ENCODE data around the gene F2RL2.

F2RL2 gene

DNA sequence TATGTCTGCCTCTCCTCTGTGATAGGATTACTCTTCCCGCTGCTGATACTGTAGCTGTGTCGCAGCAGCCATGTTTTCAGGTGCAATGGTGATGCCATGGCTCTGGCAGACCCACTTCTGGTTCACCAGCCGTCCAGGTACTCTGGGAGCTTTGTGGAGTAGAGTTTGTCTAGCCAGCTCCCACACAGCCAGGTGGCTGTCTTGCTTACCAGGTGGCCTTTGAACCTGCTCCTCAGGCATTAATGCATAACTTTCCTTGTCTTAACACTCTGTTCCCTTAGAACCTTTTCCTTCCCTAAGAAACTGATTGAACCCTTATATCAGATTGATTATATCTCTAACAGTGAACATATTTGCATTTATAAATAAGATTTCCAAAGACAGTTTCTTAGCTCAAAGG, 42.2 kb downstream of the F2RL2 start:
- no peak for DNase-seq (ENCODE audit: low read depth)
- TF ChIP-seq, protein P1, sequence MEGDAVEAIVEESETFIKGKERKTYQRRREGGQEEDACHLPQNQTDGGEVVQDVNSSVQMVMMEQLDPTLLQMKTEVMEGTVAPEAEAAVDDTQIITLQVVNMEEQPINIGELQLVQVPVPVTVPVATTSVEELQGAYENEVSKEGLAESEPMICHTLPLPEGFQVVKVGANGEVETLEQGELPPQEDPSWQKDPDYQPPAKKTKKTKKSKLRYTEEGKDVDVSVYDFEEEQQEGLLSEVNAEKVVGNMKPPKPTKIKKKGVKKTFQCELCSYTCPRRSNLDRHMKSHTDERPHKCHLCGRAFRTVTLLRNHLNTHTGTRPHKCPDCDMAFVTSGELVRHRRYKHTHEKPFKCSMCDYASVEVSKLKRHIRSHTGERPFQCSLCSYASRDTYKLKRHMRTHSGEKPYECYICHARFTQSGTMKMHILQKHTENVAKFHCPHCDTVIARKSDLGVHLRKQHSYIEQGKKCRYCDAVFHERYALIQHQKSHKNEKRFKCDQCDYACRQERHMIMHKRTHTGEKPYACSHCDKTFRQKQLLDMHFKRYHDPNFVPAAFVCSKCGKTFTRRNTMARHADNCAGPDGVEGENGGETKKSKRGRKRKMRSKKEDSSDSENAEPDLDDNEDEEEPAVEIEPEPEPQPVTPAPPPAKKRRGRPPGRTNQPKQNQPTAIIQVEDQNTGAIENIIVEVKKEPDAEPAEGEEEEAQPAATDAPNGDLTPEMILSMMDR (conservative IDR thresholded peaks at IDR 0.05; ENCODE audit: low read depth, low read length) = no peak

DNA sequence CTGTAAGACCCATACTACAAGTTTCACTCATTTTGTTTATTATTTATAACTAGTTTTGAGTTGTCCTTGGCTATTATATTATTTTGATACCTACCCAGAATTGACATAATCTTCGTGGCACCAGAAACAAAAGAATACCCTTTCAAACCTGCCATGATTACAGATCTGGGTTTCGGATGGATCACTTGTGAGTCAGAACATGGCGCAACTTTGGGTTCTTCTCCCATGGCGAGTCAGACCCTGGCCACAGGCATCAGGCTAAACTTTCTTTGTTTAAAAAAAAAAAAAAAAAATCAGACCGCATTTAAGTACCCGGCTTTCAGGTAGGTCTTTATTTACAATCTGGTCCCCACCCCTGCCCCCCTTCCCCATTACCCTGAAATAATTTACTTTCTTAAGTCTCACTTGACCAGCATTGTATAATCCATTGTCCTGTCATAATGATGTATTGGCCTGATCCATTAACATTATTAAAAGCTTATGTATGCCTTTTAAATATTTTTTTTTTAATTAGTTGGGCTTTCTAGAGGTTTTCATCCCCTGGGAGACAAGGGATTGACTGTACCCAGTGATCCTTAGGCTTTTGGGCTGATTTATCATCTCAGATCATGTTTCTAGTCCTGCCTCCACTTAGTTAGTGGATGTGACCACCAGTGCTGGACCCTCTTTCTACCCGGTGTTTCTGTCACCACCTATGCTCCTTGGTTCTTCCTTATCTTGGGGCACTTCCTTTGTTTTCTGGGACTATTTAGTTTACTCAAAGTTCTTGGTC, 43.9 kb downstream of the F2RL2 start:
- no peak for DNase-seq (ENCODE audit: low read depth)
- TF ChIP-seq, protein P1 (conservative IDR thresholded peaks at IDR 0.05; ENCODE audit: low read depth, low read length) = no peak

More for the DNA sequence above, 42.2 kb downstream of the F2RL2 start:
- H3K4me3 ChIP-seq (ENCODE audit: low read depth, low read length) = no peak overlapping the region

DNA sequence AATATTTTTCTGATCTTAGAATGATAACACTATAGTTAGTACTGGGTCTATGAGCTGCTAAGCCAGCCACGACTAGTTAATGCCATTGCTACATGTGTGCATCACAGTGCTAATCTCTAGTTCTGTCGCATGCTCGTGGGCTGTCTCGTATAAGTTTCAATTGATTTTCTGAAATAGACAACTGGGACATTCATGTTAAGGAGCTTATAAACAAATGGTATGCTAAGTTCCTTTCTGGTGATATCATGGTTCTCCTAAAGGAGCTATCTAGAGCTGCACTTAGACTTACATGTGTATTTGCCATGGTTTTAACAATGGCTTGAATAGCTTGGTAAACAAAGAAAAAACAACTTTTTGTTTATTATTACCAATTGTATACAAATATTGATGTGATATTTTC, 46.2 kb downstream of the F2RL2 start:
- no peak overlapping the region for H3K4me3 ChIP-seq (ENCODE audit: low read depth, low read length)
- DNase-seq (ENCODE audit: low read depth) = peak; percentile 5
- TF ChIP-seq, protein P1 (conservative IDR thresholded peaks at IDR 0.05; ENCODE audit: low read depth, low read length) = no peak

More for the DNA sequence above, 43.9 kb downstream of the F2RL2 start:
- H3K4me3 ChIP-seq (ENCODE audit: low read depth, low read length) = no peak overlapping the region

DNA sequence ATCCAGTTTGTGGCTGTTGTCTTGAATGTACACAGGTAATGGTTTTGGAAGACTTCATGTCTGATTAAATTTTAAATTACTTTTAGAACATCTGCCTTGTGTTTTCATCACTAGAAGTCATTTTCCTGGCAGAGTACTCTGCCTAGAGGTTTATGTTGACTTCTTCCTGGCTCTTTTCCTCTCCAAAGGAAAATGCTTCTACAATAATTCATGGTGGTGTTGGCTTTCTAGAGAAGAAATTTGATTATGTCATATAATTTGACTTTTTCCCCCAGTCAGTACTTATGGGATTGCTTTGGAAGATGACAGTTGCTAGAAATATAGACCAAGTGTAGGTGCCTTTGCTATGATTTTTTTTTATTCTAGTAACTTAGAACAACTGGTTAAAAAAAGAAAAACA, 46.8 kb downstream of the F2RL2 start:
- TF ChIP-seq, protein P1 (conservative IDR thresholded peaks at IDR 0.05; ENCODE audit: low read depth, low read length) = no peak
- H3K4me3 ChIP-seq (ENCODE audit: low read depth, low read length) = no peak overlapping the region
- DNase-seq (ENCODE audit: low read depth) = no peak

DNA sequence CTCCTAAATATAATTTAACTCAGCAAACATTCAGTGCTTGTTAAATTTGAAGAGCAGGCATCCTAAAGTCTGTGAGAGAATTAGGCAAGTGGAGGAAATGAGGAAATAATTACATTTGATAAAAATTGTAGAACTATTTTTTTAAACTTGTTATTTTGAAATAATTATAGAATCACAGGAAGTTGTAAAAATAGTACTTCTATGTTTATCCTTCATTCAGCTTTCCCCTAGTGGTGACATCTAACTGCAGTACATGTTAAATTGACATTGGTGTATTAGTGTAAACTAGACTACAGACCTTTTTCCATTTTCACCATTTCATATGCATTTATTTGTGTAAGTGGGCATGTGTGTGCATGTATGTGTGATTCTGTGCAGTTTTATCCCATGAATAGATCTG, 51.6 kb downstream of the F2RL2 start:
- DNase-seq (ENCODE audit: low read depth) = no peak
- TF ChIP-seq, protein P1 (conservative IDR thresholded peaks at IDR 0.05; ENCODE audit: low read depth, low read length) = no peak
- no peak overlapping the region for H3K4me3 ChIP-seq (ENCODE audit: low read depth, low read length)

DNA sequence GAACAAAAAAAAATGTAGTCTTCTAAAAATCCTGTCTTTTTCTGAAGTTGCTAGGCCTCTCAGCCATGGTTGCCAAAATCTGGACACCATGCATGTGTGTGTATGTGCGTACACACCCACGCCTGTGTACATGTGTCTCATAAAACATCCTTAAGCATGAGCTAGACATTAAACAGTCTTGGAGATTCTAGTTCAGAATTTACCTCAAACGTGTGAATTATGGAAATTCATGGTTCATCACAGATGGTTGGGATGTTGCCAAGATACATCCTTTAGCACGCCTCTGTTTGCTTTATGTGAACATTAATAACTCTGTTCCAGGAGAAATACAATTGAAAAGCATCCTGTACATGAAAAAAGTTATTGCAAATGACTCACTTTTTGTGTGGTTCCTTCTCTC, 53.0 kb downstream of the F2RL2 start:
- TF ChIP-seq, protein P1 (conservative IDR thresholded peaks at IDR 0.05; ENCODE audit: low read depth, low read length) = no peak
- no peak overlapping the region for H3K4me3 ChIP-seq (ENCODE audit: low read depth, low read length)
- no peak for DNase-seq (ENCODE audit: low read depth)
